Mammary epithelial cell (primary cell): Measurements from ENCODE around the gene ANKS1B.

Experiments
- EZH2 ChIP-seq: IDR thresholded peaks from 2 replicates; pipeline ENCODE4 v1.6.1; 2012; ENCODE audit warnings: low read length, inconsistent platforms, borderline replicate concordance
- TF ChIP-seq, protein P1 (sequence below), 2 donors: IDR thresholded peaks in 1 of 2; conservative IDR thresholded peaks in 1 of 2; 2 replicates each; pipeline ENCODE4 v1.5.1; 2011 to 2012; ENCODE audit warnings: inconsistent platforms in 2 of 2, low read length in 2 of 2, mild to moderate bottlenecking in 2 of 2, control low read depth in 1 of 2, low read depth in 1 of 2; ENCODE audit not compliant: insufficient read depth in 1 of 2; ENCODE audit errors: extremely low read depth in 1 of 2

GRCh38 chr12:99249543-99249942, 735.2 kb downstream of the ANKS1B start:
- TF ChIP-seq, protein P1, sequence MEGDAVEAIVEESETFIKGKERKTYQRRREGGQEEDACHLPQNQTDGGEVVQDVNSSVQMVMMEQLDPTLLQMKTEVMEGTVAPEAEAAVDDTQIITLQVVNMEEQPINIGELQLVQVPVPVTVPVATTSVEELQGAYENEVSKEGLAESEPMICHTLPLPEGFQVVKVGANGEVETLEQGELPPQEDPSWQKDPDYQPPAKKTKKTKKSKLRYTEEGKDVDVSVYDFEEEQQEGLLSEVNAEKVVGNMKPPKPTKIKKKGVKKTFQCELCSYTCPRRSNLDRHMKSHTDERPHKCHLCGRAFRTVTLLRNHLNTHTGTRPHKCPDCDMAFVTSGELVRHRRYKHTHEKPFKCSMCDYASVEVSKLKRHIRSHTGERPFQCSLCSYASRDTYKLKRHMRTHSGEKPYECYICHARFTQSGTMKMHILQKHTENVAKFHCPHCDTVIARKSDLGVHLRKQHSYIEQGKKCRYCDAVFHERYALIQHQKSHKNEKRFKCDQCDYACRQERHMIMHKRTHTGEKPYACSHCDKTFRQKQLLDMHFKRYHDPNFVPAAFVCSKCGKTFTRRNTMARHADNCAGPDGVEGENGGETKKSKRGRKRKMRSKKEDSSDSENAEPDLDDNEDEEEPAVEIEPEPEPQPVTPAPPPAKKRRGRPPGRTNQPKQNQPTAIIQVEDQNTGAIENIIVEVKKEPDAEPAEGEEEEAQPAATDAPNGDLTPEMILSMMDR (conservative IDR thresholded peaks at IDR 0.05 in 1 of 2, IDR thresholded peaks at IDR 0.05 in 1 of 2; ENCODE audit: extremely low read depth in 1 of 2, insufficient read depth in 1 of 2, low read depth in 1 of 2, low read length in 2 of 2): no peak
- no peak for TF ChIP-seq EZH2
